Hippocampal formation (tissue), 2 donors: ENCODE results near the gene IFI27L1.

Experiments
- DNase-seq, 2 donors: peaks; one replicate each; lab custom pipeline; 2025; lab: John Stamatoyannopoulos, UW

IFI27L1 gene

GRCh38 chr14:94114589-94115057 lies 33.5 kb downstream of the IFI27L1 start:
- no peak for DNase-seq

- DNase-seq, result no peak
These were observed 34.0 kb downstream of the IFI27L1 start for GRCh38 chr14:94115058-94115591.

- no peak for DNase-seq
These were observed 34.5 kb downstream of the IFI27L1 start for GRCh38 chr14:94115631-94116030.

- no peak for DNase-seq
These were observed 35.6 kb downstream of the IFI27L1 start for GRCh38 chr14:94116701-94117100.

GRCh38 chr14:94117856-94118255 lies 36.7 kb downstream of the IFI27L1 start:
- no peak for DNase-seq

GRCh38 chr14:94119071-94119470 lies 38.0 kb downstream of the IFI27L1 start:
- DNase-seq, result no peak

- no peak for DNase-seq
These were observed 39.7 kb downstream of the IFI27L1 start for GRCh38 chr14:94120667-94121340.

GRCh38 chr14:94121485-94121884 lies 40.4 kb downstream of the IFI27L1 start:
- no peak for DNase-seq

GRCh38 chr14:94122438-94122837 lies 41.3 kb downstream of the IFI27L1 start:
- no peak for DNase-seq

- DNase-seq, result no peak
These were observed 42.2 kb downstream of the IFI27L1 start for GRCh38 chr14:94123296-94123695.

GRCh38 chr14:94123868-94124267 lies 42.8 kb downstream of the IFI27L1 start:
- no peak for DNase-seq

- no peak for DNase-seq
These were observed 43.7 kb downstream of the IFI27L1 start for GRCh38 chr14:94124582-94125377.

- DNase-seq, result no peak
These were observed 44.7 kb downstream of the IFI27L1 start for GRCh38 chr14:94125659-94126418.

- DNase-seq, result no peak
These were observed 45.2 kb downstream of the IFI27L1 start for GRCh38 chr14:94126419-94126677.

GRCh38 chr14:94126800-94127199 lies 45.7 kb downstream of the IFI27L1 start:
- no peak for DNase-seq

- no peak for DNase-seq
These were observed 46.2 kb downstream of the IFI27L1 start for GRCh38 chr14:94127330-94127729.

GRCh38 chr14:94128216-94128839 lies 47.2 kb downstream of the IFI27L1 start:
- DNase-seq, result no peak

GRCh38 chr14:94129111-94129757 lies 48.1 kb downstream of the IFI27L1 start, which contains the start of gene IFI27L2:
Gene IFI27L2 (minus strand): TSS chr14:94129604. CDS start chr14:94129564, 40 bp downstream.
- DNase-seq, result peak; percentile 85 to 89

- no peak for DNase-seq
These were observed 48.8 kb downstream of the IFI27L1 start for GRCh38 chr14:94129758-94130414.

GRCh38 chr14:94132285-94132887 lies 51.3 kb downstream of the IFI27L1 start:
- peak; percentile 43 to 74 for DNase-seq
